GM21529 (cell line): ENCODE data around the gene PYHIN1.
A peak's percentile ranks its signal among the peaks of the same experiment; 100 is the strongest.
"Not testable (repeated sequence)": the region's sequence is repeated elsewhere in the genome, so short reads cannot be mapped to it uniquely, and the experiment has no call there.

Experiments
- ATAC-seq: cut with Tn5 transposase; IDR thresholded peaks from one replicate; pipeline ENCODE4 v1.9.1; 2021; ENCODE audit not compliant: unreplicated experiment

Gene PYHIN1

GRCh38 chr1:158979229-158979628 lies 47.9 kb downstream of the PYHIN1 start:
- no peak for ATAC-seq

GRCh38 chr1:158983235-158983634 lies 51.9 kb downstream of the PYHIN1 start:
- no peak for ATAC-seq

GRCh38 chr1:158984386-158984785 lies 53.0 kb downstream of the PYHIN1 start:
- ATAC-seq = no peak

GRCh38 chr1:158989424-158989823 lies 58.1 kb downstream of the PYHIN1 start:
- ATAC-seq = no peak

GRCh38 chr1:158992787-158993312 lies 61.5 kb downstream of the PYHIN1 start:
- ATAC-seq = no peak

GRCh38 chr1:158996998-158997397 lies 65.6 kb downstream of the PYHIN1 start:
- ATAC-seq = no peak

GRCh38 chr1:158998037-158998780 lies 66.9 kb downstream of the PYHIN1 start:
- ATAC-seq = peak; percentile 31

GRCh38 chr1:158998781-158999161 lies 67.4 kb downstream of the PYHIN1 start:
- ATAC-seq = peak; percentile 38

GRCh38 chr1:158999316-159000069 lies 68.1 kb downstream of the PYHIN1 start:
- ATAC-seq = no peak

- no peak for ATAC-seq
Measured at GRCh38 chr1:159000070-159000409, 68.7 kb downstream of the PYHIN1 start.

- ATAC-seq = no peak
Measured at GRCh38 chr1:159000625-159001024, 69.3 kb downstream of the PYHIN1 start.

- ATAC-seq = no peak
Measured at GRCh38 chr1:159005161-159005560, 73.8 kb downstream of the PYHIN1 start.

- no peak for ATAC-seq
Measured at GRCh38 chr1:159005676-159006075, 74.3 kb downstream of the PYHIN1 start.

GRCh38 chr1:159006210-159006807 lies 75.0 kb downstream of the PYHIN1 start:
- not testable (repeated sequence) for ATAC-seq

- ATAC-seq = no peak
Measured at GRCh38 chr1:159007726-159008125, 76.4 kb downstream of the PYHIN1 start.

GRCh38 chr1:159008744-159009188 lies 77.4 kb downstream of the PYHIN1 start:
- ATAC-seq = peak; percentile 72

GRCh38 chr1:159009287-159009686 lies 77.9 kb downstream of the PYHIN1 start:
- no peak for ATAC-seq

- peak; percentile 60 for ATAC-seq
Measured at GRCh38 chr1:159009704-159010361, 78.5 kb downstream of the PYHIN1 start, which contains the start of gene IFI16. Gene IFI16 (plus strand): TSS chr1:159009907. CDS start chr1:159014681, 4,774 bp downstream.

GRCh38 chr1:159010391-159010790 lies 79.0 kb downstream of the PYHIN1 start:
- no peak for ATAC-seq

- ATAC-seq = not testable (repeated sequence)
Measured at GRCh38 chr1:159011001-159011400, 79.6 kb downstream of the PYHIN1 start.

- no peak for ATAC-seq
Measured at GRCh38 chr1:159011751-159012150, 80.4 kb downstream of the PYHIN1 start.
